Left renal pelvis (tissue), 4 donors: ENCODE measurements around the gene LRMDA. TPM values are rescaled to one million over a fixed set of nuclear protein-coding genes. Genes with fewer than 3 reads are reported as not detected.

ENCODE experiments used
- DNase-seq, 4 donors: peaks; one replicate each; pipeline ENCODE4 v3.0.0-alpha.2; 2013; ENCODE audit warnings: low read depth in 4 of 4, low spot score in 3 of 4
- polyA plus RNA-seq, 4 donors: library from polyadenylated mRNA; unstranded; fragments of 120-200 nt; gene quantifications; one replicate each; pipeline ENCODE4 v1.2.1, GENCODE V29; 2013; ENCODE audit not compliant: insufficient read length in 4 of 4

LRMDA gene
- polyA plus RNA-seq, 4 donors = 7.8 to 23.9 (median 16.5) TPM

GRCh38 chr10:75876710-75877109 is 445.3 kb downstream of the LRMDA start:
- DNase-seq = no peak

GRCh38 chr10:75877877-75878276 is 446.5 kb downstream of the LRMDA start:
- DNase-seq = no peak

GRCh38 chr10:75878586-75878985 is 447.2 kb downstream of the LRMDA start:
- DNase-seq = no peak

- DNase-seq = no peak
Measured at GRCh38 chr10:75880031-75880775, 448.8 kb downstream of the LRMDA start.

GRCh38 chr10:75883081-75884072 is 452.0 kb downstream of the LRMDA start:
- no peak for DNase-seq

- no peak for DNase-seq
Measured at GRCh38 chr10:75884808-75885207, 453.4 kb downstream of the LRMDA start.

GRCh38 chr10:75887369-75887768 is 455.9 kb downstream of the LRMDA start:
- no peak for DNase-seq

- no peak for DNase-seq
Measured at GRCh38 chr10:75887992-75888680, 456.7 kb downstream of the LRMDA start.

- DNase-seq = no peak
Measured at GRCh38 chr10:75889051-75889450, 457.6 kb downstream of the LRMDA start.

- no peak for DNase-seq
Measured at GRCh38 chr10:75894761-75895160, 463.3 kb downstream of the LRMDA start.

GRCh38 chr10:75895259-75895658 is 463.8 kb downstream of the LRMDA start:
- no peak for DNase-seq

- no peak for DNase-seq
Measured at GRCh38 chr10:75899816-75900390, 468.5 kb downstream of the LRMDA start.

- DNase-seq = no peak
Measured at GRCh38 chr10:75902816-75903215, 471.4 kb downstream of the LRMDA start.

- DNase-seq = no peak
Measured at GRCh38 chr10:75904499-75905283, 473.3 kb downstream of the LRMDA start.

- no peak for DNase-seq
Measured at GRCh38 chr10:75905490-75905889, 474.1 kb downstream of the LRMDA start.

- DNase-seq = no peak
Measured at GRCh38 chr10:75910032-75910431, 478.6 kb downstream of the LRMDA start.

- DNase-seq = no peak
Measured at GRCh38 chr10:75911426-75911825, 480.0 kb downstream of the LRMDA start.

- no peak for DNase-seq
Measured at GRCh38 chr10:75916906-75917305, 485.5 kb downstream of the LRMDA start.

GRCh38 chr10:75919913-75920312 is 488.5 kb downstream of the LRMDA start:
- DNase-seq = no peak

GRCh38 chr10:75922435-75922834 is 491.0 kb downstream of the LRMDA start:
- DNase-seq = no peak
